Progenitor cell of endocrine pancreas (in vitro differentiated cells): Measurements from ENCODE around the gene KCNK13. TPM values are rescaled to one million over a fixed set of nuclear protein-coding genes. Genes with fewer than 3 reads are reported as not detected.

Experiments
- DNase-seq: peaks from one replicate; pipeline ENCODE4 v3.0.0; 2021; ENCODE audit warnings: low spot score; ENCODE audit not compliant: unreplicated experiment
- H3K27ac Mint-ChIP-seq: 2 replicates; pipeline ENCODE4 v1.8.0; 2021; ENCODE audit warnings: mild to moderate bottlenecking, moderate library complexity, mixed read lengths
- H3K27me3 Mint-ChIP-seq: 2 replicates; pipeline ENCODE4 v1.8.0; 2021; ENCODE audit warnings: mixed read lengths
- H3K36me3 Mint-ChIP-seq: 2 replicates; pipeline ENCODE4 v1.8.0; 2022; ENCODE audit warnings: mixed read lengths; ENCODE audit not compliant: insufficient read depth
- H3K4me1 Mint-ChIP-seq: 2 replicates; pipeline ENCODE4 v1.8.0; 2021; ENCODE audit warnings: low read depth, mixed read lengths
- H3K4me3 Mint-ChIP-seq: 2 replicates; pipeline ENCODE4 v1.8.0; 2021; ENCODE audit warnings: low read depth, mild to moderate bottlenecking, moderate library complexity, mixed read lengths
- H3K9me3 Mint-ChIP-seq: 2 replicates; pipeline ENCODE4 v1.8.0; 2021; ENCODE audit warnings: low read depth, mixed read lengths
- CTCF ChIP-seq: fragments of 200-600 bp; sonication (generic); IDR thresholded peaks from one replicate; pipeline ENCODE4 v1.5.0; 2021; ENCODE audit warnings: antibody characterized with exemption, mild to moderate bottlenecking; ENCODE audit not compliant: unreplicated experiment
- total RNA-seq: library from RNA; stranded (reverse); gene quantifications from 2 replicates; pipeline ENCODE4 v1.2.1, GENCODE V29; 2021

Gene KCNK13
- total RNA-seq, 1 donor from 2014 or later, result not detected

DNA sequence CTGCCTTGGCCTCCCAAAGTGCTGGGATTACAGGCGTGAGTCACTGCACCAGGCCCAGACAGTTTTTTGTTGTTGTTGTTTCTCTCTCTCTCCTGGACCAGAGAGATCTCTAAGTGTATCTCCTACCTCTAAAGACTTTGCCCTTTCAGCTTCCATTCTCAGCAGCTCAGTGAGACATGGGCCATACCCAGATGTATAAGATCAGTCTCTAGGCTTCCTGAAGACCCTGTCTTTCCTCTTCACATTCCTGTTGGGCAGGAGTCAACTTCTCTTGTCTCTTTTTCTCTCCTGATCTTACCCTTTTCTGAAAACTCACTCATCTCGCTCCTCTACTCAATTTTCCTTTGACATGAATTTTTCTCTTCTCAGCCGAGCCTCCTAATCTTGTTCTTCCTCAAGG, 42.0 kb downstream of the KCNK13 start:
- no peak for TF ChIP-seq CTCF
- H3K9me3 Mint-ChIP-seq, result no peaks in the 10 kb centered on the region
- H3K4me3 Mint-ChIP-seq, result no peak overlapping the region
- no peak overlapping the region for H3K27ac Mint-ChIP-seq
- no peaks in the 10 kb centered on the region for H3K27me3 Mint-ChIP-seq
- H3K36me3 Mint-ChIP-seq, result no peaks in the 10 kb centered on the region
- H3K4me1 Mint-ChIP-seq, result peaks cover 1% of the 10 kb centered on the region
- no peak for DNase-seq

DNA sequence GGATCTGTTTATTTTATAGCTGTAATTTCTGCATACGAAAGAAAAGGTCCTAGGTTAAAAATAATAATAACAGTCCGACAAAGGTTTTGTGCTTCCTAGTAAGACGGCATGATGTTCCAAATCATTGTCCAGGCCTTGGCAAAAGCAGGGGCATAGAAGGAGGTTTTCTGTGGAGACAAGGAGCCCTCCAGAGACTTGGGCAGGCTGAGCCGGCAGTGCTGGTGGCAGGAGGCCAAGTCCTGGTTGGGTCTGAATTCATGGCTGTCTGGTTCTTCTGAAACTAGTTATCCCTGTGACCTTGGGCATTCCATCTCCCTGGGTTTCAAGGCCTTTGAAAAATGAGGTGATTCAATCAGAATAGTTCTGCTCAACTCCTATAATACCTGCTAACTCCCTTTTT, 44.0 kb downstream of the KCNK13 start:
- DNase-seq, result no peak
- Mint-ChIP-seq H3K4me3 (no peak overlapping the region), H3K36me3 (no peaks in the 10 kb centered on the region), H3K27me3 (no peaks in the 10 kb centered on the region), H3K9me3 (no peaks in the 10 kb centered on the region), H3K27ac (no peak overlapping the region), H3K4me1 (no peaks in the 10 kb centered on the region)
- TF ChIP-seq CTCF, result no peak

DNA sequence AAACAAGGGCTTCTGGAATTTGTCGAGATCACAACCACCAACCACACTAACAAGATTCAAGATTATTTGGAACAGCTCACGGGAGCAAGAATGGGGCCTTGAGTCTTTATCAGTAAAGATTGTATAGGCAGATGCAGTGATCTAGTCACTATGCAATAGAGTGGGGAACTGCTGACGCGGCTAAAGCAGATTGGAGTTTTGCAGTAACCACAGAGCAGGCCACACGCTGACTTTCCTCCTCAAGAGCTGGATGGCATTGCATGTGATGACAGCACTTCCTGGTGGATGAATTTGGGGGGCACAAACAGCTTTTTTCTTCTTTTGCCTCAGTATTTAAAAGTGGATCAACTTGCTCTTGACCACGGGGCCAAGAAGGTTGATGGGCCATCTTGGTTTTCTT, 46.0 kb downstream of the KCNK13 start:
- Mint-ChIP-seq H3K9me3 (no peaks in the 10 kb centered on the region), H3K36me3 (no peaks in the 10 kb centered on the region), H3K4me3 (no peak overlapping the region), H3K27ac (no peak overlapping the region), H3K27me3 (peaks cover 7% of the 10 kb centered on the region), H3K4me1 (no peaks in the 10 kb centered on the region)
- no peak for DNase-seq
- TF ChIP-seq CTCF, result no peak

GRCh38 chr14:90109858-90110257, 48.1 kb downstream of the KCNK13 start:
- DNase-seq, result no peak
- H3K4me3 Mint-ChIP-seq, result no peak overlapping the region

DNA sequence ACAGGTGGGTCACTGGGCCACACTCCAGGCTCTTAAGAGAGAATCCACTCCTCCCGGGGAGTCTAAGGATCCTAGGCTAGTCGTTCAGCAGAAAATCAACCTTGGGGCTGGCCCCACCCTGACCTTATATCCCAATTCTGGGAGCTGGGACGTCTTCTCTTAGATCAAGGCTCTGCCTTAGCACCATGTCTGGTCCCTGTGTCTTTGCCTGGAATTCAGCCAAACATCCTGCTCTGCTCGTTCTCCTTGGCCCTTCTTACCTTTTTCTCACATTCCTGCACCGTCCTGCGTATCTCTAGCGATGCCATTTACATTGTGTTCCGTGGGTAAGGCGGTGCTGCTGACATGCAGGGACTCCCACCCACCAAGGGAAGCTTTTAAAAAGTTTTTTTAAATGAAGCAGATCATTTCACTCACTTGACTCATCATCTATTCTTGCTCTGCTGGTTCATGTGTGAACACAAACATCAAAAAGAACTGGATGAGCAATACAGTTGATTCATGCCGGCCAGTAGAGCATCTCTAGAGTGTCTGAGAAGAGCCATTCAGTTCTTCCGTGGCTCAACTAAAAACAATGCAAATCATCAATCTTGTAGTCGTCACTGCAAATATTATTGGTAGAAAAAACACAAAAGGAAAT, 50.2 kb downstream of the KCNK13 start:
- Mint-ChIP-seq H3K9me3 (no peaks in the 10 kb centered on the region), H3K27me3 (peaks cover 7% of the 10 kb centered on the region), H3K36me3 (no peaks in the 10 kb centered on the region), H3K27ac (no peak overlapping the region), H3K4me3 (no peak overlapping the region), H3K4me1 (no peaks in the 10 kb centered on the region)
- TF ChIP-seq CTCF, result no peak
- no peak for DNase-seq

More at GRCh38 chr14:90109858-90110257, 48.1 kb downstream of the KCNK13 start:
- Mint-ChIP-seq H3K9me3 (no peaks in the 10 kb centered on the region), H3K27ac (no peak overlapping the region), H3K36me3 (no peaks in the 10 kb centered on the region), H3K27me3 (peaks cover 7% of the 10 kb centered on the region), H3K4me1 (no peaks in the 10 kb centered on the region)
- TF ChIP-seq CTCF, result peak; percentile 49
